MCF 10A (cell line): ENCODE data around the gene ALPL. TPM values are rescaled to one million over a fixed set of nuclear protein-coding genes. Genes with fewer than 3 reads are reported as not detected.

Source experiments
- BruUV-seq: library from RNA; stranded (reverse); fragments of 400-500 nt; replicated peaks from 2 replicates; lab custom pipeline; 2021; lab: Mats Ljungman, UMichigan
- CTCF ChIA-PET: fragments of 300-600 bp; sonication (Branson Sonifier 250); formaldehyde crosslinking; extraction: SDS; loops from one replicate; lab custom pipeline; 2021; ENCODE audit warnings: antibody characterized with exemption, inconsistent platforms; lab: Yijun Ruan, JAX
- POLR2A ChIA-PET: fragments of 300-600, 350-650 bp; sonication (Branson Sonifier 250); formaldehyde crosslinking; extraction: SDS; loops from one replicate; lab custom pipeline; 2020; ENCODE audit warnings: antibody characterized with exemption, inconsistent platforms; lab: Yijun Ruan, JAX
- DNase-seq: peaks from one replicate; pipeline ENCODE4 v3.0.0-alpha.2; 2018; ENCODE audit not compliant: unreplicated experiment
- H3K27ac Mint-ChIP-seq: one replicate; pipeline ENCODE4 v1.8.0; 2022; ENCODE audit warnings: mild to moderate bottlenecking, low read depth, mixed read lengths; ENCODE audit not compliant: unreplicated experiment
- H3K27me3 Mint-ChIP-seq: one replicate; pipeline ENCODE4 v1.8.0; 2022; ENCODE audit warnings: mixed read lengths; ENCODE audit not compliant: insufficient read depth, unreplicated experiment
- H3K36me3 Mint-ChIP-seq: one replicate; pipeline ENCODE4 v1.8.0; 2022; ENCODE audit warnings: mild to moderate bottlenecking, moderate library complexity, mixed read lengths; ENCODE audit not compliant: insufficient read depth, unreplicated experiment
- H3K4me1 Mint-ChIP-seq: one replicate; pipeline ENCODE4 v1.8.0; 2022; ENCODE audit warnings: mixed read lengths; ENCODE audit not compliant: insufficient read depth, unreplicated experiment
- H3K4me3 Mint-ChIP-seq: one replicate; pipeline ENCODE4 v1.8.0; 2022; ENCODE audit warnings: mild to moderate bottlenecking, moderate library complexity, mixed read lengths; ENCODE audit not compliant: unreplicated experiment
- H3K9me3 Mint-ChIP-seq: one replicate; pipeline ENCODE4 v1.8.0; 2022; ENCODE audit warnings: mixed read lengths; ENCODE audit not compliant: unreplicated experiment
- CTCF ChIP-seq: fragments of 200-600 bp; IDR thresholded peaks from one replicate; pipeline ENCODE4 v1.8.0; 2022; ENCODE audit warnings: antibody characterized with exemption, mild to moderate bottlenecking; ENCODE audit not compliant: unreplicated experiment
- intact Hi-C: fragments of 100-400 bp; cut with micrococcal nuclease; formaldehyde crosslinking; loops from 2 replicates; pipeline ENCODE4 v1.14.1; 2022
- total RNA-seq: library from RNA; stranded (reverse); gene quantifications from 2 replicates; pipeline ENCODE4 v1.2.3, GENCODE V29; 2022

ALPL gene
- total RNA-seq, 1 experiment from 2014 or later, result not detected

- POLR2A ChIA-PET, result no interaction called here
- Mint-ChIP-seq H3K4me3 (no peak overlapping the region), H3K36me3 (no peaks in the 10 kb centered on the region), H3K4me1 (peaks cover 8% of the 10 kb centered on the region), H3K27me3 (peaks cover 13% of the 10 kb centered on the region), H3K27ac (no peak overlapping the region), H3K9me3 (no peaks in the 10 kb centered on the region)
- CTCF ChIA-PET, result no interaction called here
- BruUV-seq, result no TSS peak
- DNase-seq, result no peak
- intact Hi-C loops, result no loop called here
- TF ChIP-seq CTCF, result no peak
Observed at GRCh38 chr1:21604208-21604957, 95.2 kb downstream of the ALPL start.

GRCh38 chr1:21605012-21605715 is 95.9 kb downstream of the ALPL start:
- DNase-seq, result no peak
- ChIA-PET POLR2A (no interaction called here), CTCF (no interaction called here)
- Mint-ChIP-seq H3K9me3 (no peaks in the 10 kb centered on the region), H3K4me1 (peaks cover 8% of the 10 kb centered on the region), H3K27me3 (peaks cover 5% of the 10 kb centered on the region), H3K27ac (no peak overlapping the region), H3K36me3 (no peaks in the 10 kb centered on the region), H3K4me3 (no peak overlapping the region)
- no TSS peak for BruUV-seq
- no peak for TF ChIP-seq CTCF
- intact Hi-C loops, result no loop called here

GRCh38 chr1:21605964-21606705 is 96.9 kb downstream of the ALPL start:
- peaks cover 8% of the 10 kb centered on the region for H3K4me1 Mint-ChIP-seq
- POLR2A ChIA-PET, result no interaction called here

More at GRCh38 chr1:21605964-21606705, 96.9 kb downstream of the ALPL start:
- TF ChIP-seq CTCF, result no peak
- no peak overlapping the region for H3K4me3 Mint-ChIP-seq
- DNase-seq, result no peak
- no peak overlapping the region for H3K27ac Mint-ChIP-seq
- H3K9me3 Mint-ChIP-seq, result no peaks in the 10 kb centered on the region
- no peaks in the 10 kb centered on the region for H3K36me3 Mint-ChIP-seq
- intact Hi-C loops, result no loop called here
- H3K27me3 Mint-ChIP-seq, result no peaks in the 10 kb centered on the region
- no TSS peak for BruUV-seq
- CTCF ChIA-PET, result no interaction called here
